HG02798 (cell line): ENCODE measurements around the gene RNF34.

Source experiments
- ATAC-seq: cut with Tn5 transposase; IDR thresholded peaks from one replicate; pipeline ENCODE4 v1.9.1; 2021; ENCODE audit warnings: mild to moderate bottlenecking; ENCODE audit not compliant: unreplicated experiment, poor library complexity

RNF34 gene

GRCh38 chr12:121461048-121461447 is 61.1 kb downstream of the RNF34 start:
- no peak for ATAC-seq

GRCh38 chr12:121464331-121464730 is 64.4 kb downstream of the RNF34 start:
- ATAC-seq: no peak

GRCh38 chr12:121465921-121466793 is 66.2 kb downstream of the RNF34 start:
- ATAC-seq: peak; percentile 11

- ATAC-seq: peak; percentile 90
These were observed 67.1 kb downstream of the RNF34 start for GRCh38 chr12:121466794-121467637.

- no peak for ATAC-seq
These were observed 68.0 kb downstream of the RNF34 start for GRCh38 chr12:121467638-121468498.

- no peak for ATAC-seq
These were observed 68.5 kb downstream of the RNF34 start for GRCh38 chr12:121468499-121468801.

GRCh38 chr12:121470751-121471150 is 70.8 kb downstream of the RNF34 start:
- no peak for ATAC-seq

- ATAC-seq: no peak
These were observed 72.4 kb downstream of the RNF34 start for GRCh38 chr12:121472150-121472905.
